Measurements from ENCODE around the gene BORCS6.

- TF ChIP-seq CTCF (IDR thresholded peaks at IDR 0.05) (no peak), POLR2A (IDR thresholded peaks at IDR 0.05) (no peak)
These were observed 29.2 kb downstream of the BORCS6 start for GRCh38 chr17:8160741-8161221.
